GM12872 (cell line): Measurements from ENCODE around the gene HES2.

Experiments
- TF ChIP-seq, protein P1 (sequence below): IDR thresholded peaks from 3 replicates; pipeline ENCODE4 v1.5.1; 2011; ENCODE audit warnings: low read depth, mild to moderate bottlenecking, low read length, moderate library complexity; ENCODE audit not compliant: insufficient read depth

Gene HES2

DNA sequence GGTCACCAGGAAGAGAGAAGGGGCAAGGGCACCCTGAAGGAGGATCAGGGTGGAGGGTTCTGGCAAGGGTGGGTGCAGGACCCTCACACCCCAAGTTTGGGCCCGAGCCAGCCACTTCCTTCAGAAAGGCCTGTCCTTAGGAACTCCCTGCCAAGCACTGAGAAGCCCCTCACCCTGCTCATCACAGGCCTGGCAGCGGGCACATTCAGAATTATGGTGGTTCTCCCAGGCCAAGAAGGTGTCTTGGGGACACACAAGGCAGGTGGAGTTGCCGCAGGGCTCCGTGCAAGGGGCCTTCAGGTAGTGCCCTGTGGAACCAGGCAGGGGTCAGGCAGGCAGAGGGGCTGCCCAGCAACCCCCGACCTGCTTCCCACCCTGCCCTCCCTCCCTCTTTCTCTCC is 45.2 kb upstream of the HES2 start:
- TF ChIP-seq, protein P1, sequence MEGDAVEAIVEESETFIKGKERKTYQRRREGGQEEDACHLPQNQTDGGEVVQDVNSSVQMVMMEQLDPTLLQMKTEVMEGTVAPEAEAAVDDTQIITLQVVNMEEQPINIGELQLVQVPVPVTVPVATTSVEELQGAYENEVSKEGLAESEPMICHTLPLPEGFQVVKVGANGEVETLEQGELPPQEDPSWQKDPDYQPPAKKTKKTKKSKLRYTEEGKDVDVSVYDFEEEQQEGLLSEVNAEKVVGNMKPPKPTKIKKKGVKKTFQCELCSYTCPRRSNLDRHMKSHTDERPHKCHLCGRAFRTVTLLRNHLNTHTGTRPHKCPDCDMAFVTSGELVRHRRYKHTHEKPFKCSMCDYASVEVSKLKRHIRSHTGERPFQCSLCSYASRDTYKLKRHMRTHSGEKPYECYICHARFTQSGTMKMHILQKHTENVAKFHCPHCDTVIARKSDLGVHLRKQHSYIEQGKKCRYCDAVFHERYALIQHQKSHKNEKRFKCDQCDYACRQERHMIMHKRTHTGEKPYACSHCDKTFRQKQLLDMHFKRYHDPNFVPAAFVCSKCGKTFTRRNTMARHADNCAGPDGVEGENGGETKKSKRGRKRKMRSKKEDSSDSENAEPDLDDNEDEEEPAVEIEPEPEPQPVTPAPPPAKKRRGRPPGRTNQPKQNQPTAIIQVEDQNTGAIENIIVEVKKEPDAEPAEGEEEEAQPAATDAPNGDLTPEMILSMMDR = no peak

DNA sequence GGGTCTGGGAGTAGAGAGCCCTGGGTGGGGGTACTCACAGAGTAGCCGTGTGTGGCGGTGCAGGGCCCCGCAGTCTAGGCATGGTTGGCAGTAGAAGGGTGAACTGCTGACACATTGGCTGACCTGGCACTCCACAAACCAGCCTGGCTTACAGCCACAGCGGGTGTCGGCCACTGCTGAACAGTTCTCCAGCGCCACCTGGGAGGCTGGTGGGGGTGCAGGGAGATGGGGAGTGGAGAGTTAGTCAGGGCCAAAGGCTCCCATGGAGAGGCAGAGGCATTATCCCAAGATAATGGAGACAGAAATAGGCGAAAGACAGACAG is 44.8 kb upstream of the HES2 start:
- TF ChIP-seq, protein P1 = no peak

DNA sequence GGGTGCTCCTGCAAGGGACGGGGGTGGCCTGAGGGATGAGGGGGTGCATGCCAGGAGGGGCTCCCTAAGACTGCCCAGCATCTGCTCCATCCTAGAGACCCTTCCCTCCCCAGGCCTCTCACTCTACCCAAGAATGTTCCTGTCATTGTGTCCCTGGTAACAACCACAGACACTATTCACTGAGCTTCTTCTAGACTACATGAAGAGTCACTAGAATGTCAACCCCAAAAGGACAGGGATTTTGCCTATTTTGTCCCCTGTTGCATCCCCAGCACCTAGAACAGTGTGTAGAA is 43.3 kb upstream of the HES2 start:
- TF ChIP-seq, protein P1 = no peak

DNA sequence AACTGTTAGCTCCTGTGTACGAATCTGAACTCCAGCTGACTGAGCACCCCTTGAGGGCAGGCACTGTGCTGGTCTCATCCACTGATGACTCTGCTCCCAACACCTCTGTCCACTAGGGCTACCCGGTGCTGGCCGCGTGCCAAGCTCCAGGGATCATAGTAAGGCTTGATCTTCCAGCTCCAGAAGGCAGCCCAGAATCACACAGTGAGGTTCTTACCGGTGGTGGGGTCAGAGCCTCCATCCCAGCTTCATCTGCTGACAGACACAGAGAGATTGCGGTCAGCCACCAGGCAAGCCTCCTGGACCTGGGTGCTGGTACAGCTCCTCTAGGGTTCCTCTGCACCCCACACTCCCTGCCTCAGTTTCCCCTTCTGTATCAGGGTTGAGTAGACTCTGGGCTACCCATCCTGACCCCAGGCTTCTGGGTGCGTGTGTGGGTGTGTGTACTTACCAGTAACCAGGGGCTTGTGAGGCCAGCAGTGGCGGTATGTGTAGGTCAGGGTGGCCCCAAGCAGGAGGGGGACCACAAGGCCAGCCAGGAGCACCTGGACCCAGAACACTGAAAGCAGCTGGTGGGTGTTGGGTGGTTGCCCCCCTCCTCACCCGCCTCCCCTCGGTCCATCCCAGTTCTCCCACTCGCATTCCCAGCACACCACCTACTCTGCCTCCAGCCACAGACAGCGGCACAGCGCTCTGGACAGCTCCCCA is 42.8 kb upstream of the HES2 start:
- TF ChIP-seq, protein P1 = no peak

DNA sequence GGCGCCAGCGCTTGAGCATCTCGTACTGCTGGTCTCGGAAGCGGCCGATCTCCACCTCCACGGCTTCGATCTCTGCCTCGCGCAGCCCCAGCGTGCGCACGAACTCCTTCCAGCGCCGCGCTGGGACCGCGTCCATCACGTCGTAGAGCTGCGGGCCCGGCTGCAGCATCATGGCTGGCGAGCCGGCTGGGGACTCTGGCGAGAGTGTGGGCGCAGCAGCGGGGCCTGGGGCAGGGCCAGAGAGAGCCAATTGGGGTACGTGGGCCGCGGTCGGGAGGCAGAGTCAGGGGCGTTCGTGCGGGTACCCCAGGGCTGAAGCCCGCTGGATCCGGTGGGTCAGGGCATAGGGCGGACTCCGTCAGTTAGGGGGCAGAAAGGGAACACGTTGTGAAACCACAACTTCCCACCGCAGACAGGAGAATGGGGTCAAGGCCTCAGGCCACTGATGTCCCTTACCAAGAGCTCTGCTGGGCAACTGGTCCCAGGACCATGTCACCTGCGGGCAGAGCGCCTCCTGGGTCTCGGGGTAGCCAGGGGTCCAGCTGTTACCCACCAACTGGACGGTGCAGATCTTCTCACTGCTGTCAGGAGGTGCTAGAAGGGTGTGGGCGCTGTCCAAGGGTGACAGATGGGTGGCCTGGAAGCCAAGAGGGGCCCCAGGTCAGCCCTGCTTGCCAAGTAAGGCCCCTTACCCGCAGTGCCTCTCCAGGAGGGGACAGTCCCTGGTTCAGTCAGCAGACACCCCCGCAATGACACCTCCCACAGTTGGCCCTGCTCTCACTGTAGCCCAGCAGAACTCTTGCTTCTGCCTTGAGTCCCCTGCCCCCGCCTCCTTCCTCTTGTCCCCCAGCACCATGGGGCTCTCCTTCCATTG is 42.1 kb upstream of the HES2 start:
- TF ChIP-seq, protein P1 = no peak

DNA sequence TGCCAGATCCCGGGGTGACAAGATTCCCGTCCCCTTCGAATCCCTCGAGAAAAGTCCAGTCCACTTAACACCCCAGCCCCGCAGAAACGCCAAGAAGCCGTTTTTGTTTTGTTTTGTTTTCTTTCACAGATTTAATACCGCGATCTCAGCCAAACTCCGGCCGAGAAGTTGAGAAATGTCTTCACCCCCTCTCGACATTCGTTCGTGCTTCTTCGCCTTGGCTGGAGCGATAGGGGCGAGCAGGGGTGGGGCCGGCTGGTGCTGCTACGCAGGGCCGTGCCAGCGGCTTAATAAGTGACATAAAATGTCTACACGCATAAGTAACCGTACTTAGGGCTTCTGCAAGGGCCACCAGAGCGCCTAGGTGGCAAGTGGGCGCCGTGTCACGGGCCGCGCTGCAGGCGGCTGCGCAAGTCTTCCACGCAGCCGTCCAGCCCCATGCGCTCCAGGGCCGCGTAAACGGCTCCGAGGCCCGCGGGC is 41.4 kb upstream of the HES2 start:
- TF ChIP-seq, protein P1 = no peak

DNA sequence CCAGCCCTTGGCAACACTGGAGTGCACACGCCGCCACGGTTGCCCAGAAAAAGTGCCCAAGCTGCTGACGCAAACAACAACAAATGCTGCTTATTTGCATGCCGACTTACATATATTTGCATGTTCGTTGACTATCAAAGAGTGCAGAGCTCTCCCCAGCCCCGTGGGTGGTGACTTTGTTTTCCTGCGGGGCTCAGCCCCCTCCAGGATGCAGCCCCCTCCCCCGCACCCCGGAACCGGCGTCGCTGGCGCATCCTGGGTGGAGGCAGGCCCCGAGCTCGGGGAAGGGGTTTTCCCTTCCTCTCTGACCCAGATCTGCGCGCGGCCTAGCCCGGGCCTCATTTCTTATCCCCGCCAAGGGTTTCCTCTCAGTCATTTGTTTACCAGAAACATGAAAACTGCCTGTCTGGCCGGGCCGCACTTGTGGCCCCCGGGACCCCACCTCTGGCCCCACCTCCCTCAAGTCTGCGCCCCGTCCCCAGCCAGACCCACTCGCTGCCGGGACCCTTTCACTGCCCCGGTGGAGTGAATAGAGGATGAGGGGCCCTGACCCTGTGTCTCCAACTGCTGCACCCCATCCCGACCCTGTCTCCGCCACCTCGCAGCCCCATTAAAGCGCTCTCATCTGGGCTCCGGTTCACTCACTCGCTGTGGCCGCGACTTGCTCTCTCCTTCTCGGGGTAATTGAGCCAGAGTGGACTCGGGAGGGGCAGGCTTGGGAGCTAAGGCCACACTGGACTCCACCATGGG is 40.8 kb upstream of the HES2 start:
- TF ChIP-seq, protein P1 = no peak
